HL-60/S4 (cell line): ENCODE measurements around the gene PADI1.

Experiments
- in situ Hi-C: fragments of 300-500 bp; cut with MboI; formaldehyde crosslinking; loops from 2 replicates; pipeline ENCODE4 v1.14.3; 2022; ENCODE audit warnings: low sequenced_read_pairs

PADI1 gene

GRCh38 chr1:17204546-17205440, at the start of gene PADI1:
Gene PADI1 (plus strand): TSS chr1:17205128. CDS start chr1:17205218, 90 bp downstream.
- in situ Hi-C loops = no loop called here

GRCh38 chr1:17155257-17155920, 49.5 kb upstream of the PADI1 start:
- in situ Hi-C loops = no loop called here

- in situ Hi-C loops = no loop called here
These were observed 48.8 kb upstream of the PADI1 start for GRCh38 chr1:17156108-17156507.

- in situ Hi-C loops = no loop called here
These were observed 46.0 kb upstream of the PADI1 start for GRCh38 chr1:17158961-17159360.

- in situ Hi-C loops = no loop called here
These were observed 43.7 kb upstream of the PADI1 start for GRCh38 chr1:17161137-17161740.

- in situ Hi-C loops = no loop called here
These were observed 42.8 kb upstream of the PADI1 start for GRCh38 chr1:17161926-17162800.

- in situ Hi-C loops = no loop called here
These were observed 42.0 kb upstream of the PADI1 start for GRCh38 chr1:17162941-17163340.

GRCh38 chr1:17163371-17163770, 41.6 kb upstream of the PADI1 start:
- in situ Hi-C loops = no loop called here

GRCh38 chr1:17163789-17164666, 40.9 kb upstream of the PADI1 start:
- in situ Hi-C loops = no loop called here

- in situ Hi-C loops = no loop called here
These were observed 39.1 kb upstream of the PADI1 start for GRCh38 chr1:17165823-17166222.

- in situ Hi-C loops = no loop called here
These were observed 37.7 kb upstream of the PADI1 start for GRCh38 chr1:17167041-17167785.

- in situ Hi-C loops = no loop called here
These were observed 37.2 kb upstream of the PADI1 start for GRCh38 chr1:17167786-17168090.

- in situ Hi-C loops = no loop called here
These were observed 36.6 kb upstream of the PADI1 start for GRCh38 chr1:17168091-17168876.

- in situ Hi-C loops = no loop called here
These were observed 34.4 kb upstream of the PADI1 start for GRCh38 chr1:17170571-17170970.

- in situ Hi-C loops = no loop called here
These were observed 31.7 kb upstream of the PADI1 start for GRCh38 chr1:17173217-17173616.

- in situ Hi-C loops = no loop called here
These were observed 28.4 kb upstream of the PADI1 start for GRCh38 chr1:17176306-17177061.

GRCh38 chr1:17177651-17178050, 27.3 kb upstream of the PADI1 start:
- in situ Hi-C loops = no loop called here
